ENCODE results near the gene FOXA2.

GRCh38 chr20:22577515-22578220 lies 6.7 kb downstream of the FOXA2 start:
- no peak for TF ChIP-seq POLR2A (IDR thresholded peaks at IDR 0.05; ENCODE audit: low read length)
- TF ChIP-seq GATA1 (IDR thresholded peaks at IDR 0.05; ENCODE audit: low read depth, low read length), result no peak

Measured in erythroblast (primary cell).